ENCODE results near the gene NUP37. TPM values are rescaled to one million over a fixed set of nuclear protein-coding genes. Genes with fewer than 3 reads are reported as not detected.
A peak's percentile ranks its signal among the peaks of the same experiment; 100 is the strongest.
"Not testable (repeated sequence)": the region's sequence is repeated elsewhere in the genome, so short reads cannot be mapped to it uniquely, and the experiment has no call there.

The NUP37 gene
- polyA plus RNA-seq, 5 donors: 28.3 to 45.5 (median 40.0) TPM

DNA sequence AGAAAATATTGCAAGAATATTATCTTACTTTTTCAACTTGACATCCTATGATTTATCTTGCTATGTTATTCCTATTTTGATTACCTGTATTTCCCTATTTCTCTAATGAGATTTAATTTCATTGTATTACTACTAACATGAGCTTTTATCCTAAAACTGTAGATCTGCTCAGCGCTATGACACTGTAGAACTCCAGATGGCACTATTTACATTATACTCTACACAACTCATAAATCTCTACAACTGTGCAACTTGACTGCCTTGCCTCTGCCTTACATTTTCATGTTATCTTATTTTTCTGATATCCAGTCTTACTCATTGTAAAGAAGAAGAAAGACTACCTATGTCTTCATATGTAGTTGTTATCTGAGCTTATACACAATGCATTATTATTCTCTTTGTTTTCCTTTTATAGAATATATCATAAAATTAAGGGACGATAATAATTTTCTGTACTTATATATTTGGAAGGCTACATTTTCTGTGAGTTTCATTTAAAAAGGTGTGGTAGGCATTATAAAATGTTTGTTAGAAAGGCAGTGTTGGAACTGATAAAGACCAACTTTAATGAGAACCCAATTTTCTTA lies 24.1 kb downstream of the NUP37 start:
- peak in 1 of 2 donors; percentile 30 for DNase-seq

DNA sequence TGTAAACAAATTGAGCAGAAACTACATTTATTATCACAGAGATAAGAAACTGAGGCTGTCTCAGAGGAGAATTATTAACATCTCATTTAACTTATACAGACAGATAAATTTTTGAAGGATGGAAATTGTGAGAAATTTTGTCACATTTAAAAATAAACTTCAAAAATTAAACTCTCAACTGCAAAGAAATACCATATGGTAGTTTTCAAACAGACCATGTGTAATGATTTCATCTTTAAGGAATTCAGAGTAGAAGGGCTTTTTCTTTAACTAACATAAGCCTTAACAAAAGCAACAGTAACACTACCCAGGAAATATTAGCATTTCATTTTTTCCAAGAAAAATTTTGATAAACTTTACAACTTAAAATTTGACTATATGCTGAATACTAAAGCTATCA lies 26.6 kb downstream of the NUP37 start:
- no peak for DNase-seq

DNA sequence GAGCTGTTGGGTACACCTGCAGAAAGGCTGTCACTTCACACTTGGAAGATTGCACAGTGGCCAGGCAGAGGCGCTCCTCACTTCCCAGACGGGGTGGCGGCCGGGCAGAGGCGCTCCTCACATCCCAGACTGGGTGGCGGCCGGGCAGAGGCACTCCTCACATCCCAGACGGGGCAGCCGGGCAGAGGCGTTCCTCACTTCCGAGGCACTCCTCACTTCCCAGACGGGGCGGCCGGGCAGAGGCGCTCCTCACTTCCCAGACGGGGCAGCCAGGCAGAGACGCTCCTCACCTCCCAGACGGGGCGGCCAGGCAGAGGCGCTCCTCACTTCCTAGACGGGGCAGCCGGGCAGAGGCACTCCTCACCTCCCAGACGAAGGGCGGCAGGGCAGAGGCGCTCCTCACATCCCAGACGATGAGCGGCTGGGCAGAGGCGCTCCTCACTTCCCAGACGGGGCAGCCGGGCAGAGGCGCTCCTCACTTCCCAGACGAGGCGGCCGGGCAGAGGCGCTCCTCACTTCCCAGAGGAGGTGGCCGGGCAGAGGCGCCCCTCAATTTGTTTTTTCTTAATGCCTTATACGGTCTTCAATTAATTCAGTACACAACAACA lies 30.6 kb downstream of the NUP37 start:
- DNase-seq: not testable (repeated sequence)

DNA sequence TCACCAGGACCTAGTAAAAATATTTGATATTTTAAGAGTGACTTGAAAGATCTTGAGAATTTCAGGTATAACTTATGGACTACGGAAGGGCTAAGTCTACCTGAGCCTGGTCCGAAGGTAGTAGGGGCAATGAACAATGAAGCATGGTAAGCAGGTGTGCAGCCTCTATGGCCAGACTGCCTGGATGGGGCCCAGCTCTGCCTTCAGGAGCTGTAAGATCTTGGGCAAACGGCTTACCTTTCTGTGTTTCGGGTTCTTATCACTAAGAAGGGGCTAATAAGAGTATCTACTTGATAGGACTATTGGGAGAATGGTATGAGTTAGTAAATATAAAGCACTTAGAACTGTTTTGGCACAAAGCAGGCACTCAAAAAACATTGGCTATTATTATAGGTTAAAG lies 39.1 kb downstream of the NUP37 start:
- DNase-seq: no peak

DNA sequence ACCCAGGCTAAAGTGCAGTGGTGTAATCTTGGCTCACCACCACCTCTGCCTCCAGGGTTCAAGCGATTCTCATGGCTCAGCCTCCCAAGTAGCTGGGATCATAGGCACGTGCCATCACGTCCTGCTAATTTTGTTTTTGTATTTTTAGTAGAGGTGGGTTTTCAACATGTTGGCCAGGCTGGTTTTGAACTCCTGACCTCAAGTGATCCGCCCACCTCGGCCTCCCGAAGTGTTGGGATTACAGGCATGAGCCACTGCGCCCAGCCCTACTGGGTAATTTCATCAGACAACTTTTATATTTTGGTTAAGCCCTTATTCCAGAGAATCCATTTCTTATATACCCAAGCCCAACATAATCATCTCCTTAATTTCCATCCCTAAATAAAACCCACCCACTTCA lies 47.8 kb downstream of the NUP37 start:
- DNase-seq: not testable (repeated sequence)

DNA sequence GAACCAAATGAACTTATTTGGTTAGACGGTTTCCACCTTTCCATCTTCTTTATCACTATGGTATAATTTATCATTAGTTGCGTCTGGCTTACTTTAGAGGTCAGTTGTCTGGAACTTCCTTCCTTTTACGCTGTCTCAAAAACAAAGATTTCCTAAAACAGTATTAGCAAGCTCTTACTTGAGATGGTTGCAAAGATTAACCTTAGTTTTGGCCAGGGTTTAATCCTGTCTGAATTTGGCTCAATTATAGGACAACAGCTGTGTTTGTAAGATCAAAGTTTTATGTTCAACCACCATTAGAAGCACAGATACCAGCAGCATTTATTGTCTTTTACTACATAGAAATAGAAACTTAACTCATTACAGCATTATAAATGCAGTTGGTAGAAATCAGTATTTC lies 50.2 kb downstream of the NUP37 start:
- DNase-seq: no peak

DNA sequence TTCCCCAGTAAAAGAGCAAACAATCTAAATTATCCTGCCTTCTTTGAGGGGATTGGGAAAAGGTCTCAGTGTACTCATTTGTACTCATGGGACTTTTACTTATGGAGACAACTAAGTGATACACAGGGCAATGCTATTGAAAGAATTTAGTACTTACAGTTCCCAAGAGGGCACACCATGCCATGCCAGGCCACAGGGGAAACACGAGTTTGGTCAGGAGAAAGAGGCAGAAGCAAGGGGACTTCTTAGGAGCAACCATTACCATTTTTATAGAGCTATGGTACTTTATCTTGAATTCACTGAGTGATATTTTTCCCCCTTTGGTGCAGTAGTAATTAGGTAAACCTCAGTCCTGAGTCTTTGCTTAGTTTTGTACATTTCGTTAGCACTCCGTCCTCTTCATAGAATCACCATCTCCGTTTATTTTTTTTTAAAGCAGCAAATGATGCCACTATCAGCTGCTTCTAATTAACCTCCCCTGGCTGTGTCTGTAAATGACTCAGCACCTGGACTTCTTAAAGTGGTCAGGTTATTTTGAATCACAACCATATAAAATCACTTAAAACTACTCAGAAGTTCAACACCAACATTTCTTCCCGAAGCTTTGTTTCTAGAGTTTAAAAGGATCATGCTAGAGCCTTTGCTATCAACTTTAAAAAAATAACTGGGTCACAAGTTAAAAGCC lies 52.2 kb downstream of the NUP37 start:
- no peak for DNase-seq

DNA sequence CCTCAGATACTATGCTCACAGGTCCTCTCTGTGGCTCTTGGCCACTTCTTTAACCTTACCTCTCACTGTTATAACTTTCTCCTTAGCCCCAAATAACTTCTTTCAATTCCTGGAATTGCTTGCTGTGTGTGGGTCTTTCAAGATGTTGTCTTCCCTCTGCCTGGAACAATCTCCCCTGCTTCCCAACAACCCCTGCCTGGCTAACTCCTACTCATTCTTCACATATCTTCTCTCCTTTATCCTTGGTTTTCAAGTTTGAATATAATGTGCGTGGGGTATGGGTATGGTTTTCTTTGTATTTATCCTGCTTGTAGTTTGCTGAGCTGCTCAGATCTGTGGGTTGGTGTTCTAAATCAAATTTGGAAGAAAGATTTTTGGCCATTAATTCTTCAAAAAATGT lies 55.4 kb downstream of the NUP37 start:
- no peak for DNase-seq

DNA sequence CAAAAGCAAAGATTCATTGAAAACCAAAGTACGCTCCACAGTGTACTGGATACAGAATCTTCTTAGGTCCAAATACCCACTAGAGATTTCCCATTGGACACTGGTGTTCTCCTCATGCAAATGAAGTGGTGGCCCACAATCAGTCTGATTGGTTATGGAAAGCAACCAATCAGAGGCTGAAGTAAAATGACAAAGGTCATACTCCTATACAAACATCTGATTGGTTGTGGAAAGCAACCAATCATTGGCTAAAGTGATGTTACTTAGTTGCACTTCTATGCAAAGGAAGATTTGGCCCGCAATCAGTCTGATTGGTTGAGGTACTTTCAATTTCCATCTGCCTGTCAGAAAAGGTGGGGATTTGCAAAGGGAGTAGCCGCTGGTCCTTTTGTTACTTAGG lies 56.8 kb downstream of the NUP37 start:
- no peak for DNase-seq

DNA sequence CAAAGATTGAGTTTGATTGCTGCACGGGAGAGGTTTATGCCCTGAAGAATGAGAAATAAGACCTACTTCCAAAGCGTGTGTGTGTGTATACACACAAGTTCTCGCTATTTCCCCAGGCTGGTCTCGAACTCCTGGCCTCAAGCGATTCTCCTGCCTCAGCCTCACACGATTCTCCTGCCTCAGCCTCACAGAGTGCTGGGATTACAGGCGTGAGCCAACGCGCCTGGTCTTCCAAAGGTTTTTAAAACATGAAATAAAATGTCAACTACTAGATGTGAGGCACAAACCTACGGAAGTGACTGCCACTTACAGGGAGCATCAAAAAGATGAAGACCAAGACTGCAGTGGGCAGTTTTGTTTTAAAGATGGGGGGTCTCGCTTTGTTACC lies 57.5 kb downstream of the NUP37 start:
- DNase-seq: no peak

DNA sequence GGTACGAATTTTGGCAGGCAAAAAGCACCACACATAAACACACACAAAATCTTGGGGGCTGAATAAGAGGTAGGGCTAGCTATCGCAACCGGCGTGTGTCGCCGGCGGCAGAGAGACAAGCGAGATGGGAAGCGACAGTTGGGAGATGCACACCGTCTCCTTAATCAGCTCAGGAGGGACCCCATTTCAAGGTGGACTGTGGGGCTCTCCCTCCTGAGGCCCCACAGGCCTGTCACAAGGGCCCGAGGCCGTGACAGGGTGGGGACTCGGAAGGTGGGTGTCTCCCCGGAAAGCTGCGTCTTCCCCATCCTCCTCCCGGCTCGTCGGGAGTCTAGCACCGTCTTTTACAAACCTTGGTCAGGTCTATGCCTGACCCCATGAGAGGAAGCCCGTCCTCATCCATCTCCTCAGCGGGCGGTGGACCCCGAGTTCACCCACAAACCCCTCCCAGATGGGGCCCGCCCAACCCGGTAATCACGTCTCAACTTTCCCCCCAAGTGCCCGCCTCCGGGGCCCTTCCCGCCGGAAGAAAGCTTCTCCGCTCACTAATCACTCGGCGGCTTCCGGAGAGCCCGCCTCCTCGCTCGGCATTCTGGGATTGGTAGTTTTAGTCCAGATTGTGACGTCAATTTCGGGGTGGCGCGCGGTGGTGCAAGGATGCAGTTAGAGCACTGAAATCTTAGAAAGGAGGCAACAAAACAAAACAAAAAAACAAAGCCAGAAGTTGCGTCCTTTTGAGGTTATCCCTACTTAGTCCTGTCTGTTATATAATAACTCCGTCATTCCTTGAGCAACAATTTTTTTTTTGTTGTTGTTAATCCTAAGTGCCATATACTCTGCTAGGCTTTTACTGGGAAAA lies 58.1 kb downstream of the NUP37 start, which contains the start of gene WASHC3:
Gene WASHC3, minus strand, starts transcription at position 432 of the 859 bp plus-strand sequence. Its CDS starts 29 bp downstream, at position 403.
- DNase-seq: peak; percentile 93 to 94

DNA sequence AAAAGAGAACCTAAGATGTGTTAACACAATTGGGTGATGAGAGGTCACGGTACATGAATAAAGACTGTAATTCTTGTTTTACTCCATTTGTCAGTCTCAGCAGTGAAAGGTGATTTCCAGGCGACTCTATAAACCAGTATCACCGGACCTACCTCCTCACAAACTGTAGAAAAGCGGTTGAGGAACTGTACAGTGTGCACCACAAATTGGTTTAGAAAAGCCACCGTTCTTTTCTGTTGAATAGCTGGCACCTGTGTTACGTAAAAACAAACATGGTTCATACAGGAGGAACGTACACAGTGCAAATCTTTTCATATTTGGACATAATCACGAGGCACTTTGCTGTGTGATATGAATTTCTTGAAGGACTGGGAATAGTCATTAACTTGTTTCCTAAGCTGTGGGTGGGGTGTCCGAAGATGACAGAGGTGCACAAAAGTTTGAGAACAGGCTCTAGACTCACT lies 58.8 kb downstream of the NUP37 start:
- DNase-seq: peak in 1 of 2 donors; percentile 32

DNA sequence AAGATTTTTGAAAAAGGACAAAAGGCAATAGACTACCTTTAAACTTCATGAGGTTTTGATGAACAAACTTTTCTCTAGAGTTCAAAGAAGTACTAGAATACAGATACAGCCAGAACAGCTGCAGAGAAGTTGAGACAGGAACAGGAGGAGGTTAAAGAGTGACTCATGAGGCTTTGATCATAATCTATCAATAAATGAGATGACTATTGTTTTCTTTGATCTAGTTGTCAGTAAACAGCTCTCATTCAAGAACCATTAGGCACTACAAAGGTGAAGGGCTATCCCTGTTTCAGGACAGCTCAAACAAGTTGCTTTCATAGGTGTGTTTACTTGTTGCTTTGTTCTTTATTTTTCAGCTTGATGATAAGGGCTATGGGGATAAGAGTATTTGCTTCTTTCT lies 60.6 kb downstream of the NUP37 start:
- DNase-seq: no peak

DNA sequence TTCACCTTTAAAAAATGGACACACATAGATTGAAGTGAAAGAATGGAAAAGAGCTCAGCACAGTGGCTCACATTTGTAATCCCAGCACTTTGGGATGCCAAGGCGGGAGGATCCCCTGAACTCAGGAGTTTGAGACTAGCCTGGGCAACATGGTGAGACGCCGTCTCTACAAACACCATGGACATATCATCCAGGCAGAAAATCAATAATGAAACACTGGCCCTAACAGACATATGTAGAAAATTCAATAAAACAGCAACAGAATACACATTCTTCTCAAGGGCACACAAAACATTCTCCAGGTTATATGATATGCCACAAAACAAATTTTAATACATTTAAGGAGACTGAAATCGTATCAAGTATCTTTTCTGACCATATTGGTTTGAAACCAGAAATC lies 65.6 kb downstream of the NUP37 start:
- DNase-seq: no peak

DNA sequence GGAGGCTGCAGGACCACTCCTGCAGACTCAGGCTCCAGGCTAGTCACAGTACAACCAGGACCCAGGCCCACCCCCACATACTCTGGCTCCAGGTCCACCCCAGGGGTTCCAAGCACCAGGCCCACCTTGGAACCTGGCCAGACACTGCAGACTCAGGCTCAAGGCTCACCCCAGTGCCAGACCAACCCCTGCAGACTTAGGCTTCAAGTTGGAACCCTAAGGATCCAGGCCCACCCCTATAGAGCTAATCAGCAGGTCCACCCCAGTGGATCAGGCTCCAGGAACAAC lies 66.9 kb downstream of the NUP37 start:
- no peak for DNase-seq

DNA sequence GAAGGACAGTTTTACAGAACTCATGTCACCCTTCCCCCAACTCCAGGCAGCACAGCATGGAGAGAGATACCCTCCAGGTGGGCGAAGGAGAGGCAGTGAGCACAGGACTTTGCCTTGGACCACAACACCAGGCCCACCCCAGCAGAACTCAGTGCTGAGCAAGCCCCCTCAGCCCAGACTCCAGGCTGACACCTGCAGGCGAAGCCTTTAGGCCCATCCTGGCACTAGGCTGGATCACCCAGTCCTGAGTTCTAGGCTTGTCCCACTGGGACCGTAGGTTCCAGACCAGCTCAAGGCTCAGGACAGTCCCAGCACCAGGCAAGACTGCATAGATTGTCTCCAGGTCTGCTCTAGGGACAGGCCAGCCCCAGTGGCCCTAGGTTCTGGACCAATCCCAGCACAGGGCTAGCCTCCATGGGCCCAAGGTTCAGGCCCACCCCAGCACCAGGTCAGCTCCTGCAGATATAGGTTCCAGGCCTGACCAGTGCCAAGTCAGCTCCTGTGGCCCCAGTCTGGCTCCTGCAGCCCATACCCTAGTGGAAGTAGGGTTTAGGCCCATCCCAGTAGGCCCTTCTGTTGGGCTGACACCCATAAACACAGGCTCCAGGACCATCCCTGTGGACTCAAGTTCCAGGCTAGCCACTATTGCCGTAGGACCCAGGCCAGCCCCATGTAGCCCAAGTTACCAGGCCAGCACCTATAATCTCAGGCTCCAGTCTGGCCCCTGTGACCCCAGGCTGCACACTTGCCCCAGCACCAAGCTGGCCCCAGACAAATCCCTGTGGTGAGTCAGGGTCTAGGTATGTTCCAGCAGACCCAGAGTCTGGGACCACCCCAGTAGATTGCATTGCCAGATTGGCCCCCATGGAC lies 67.5 kb downstream of the NUP37 start:
- no peak for DNase-seq

DNA sequence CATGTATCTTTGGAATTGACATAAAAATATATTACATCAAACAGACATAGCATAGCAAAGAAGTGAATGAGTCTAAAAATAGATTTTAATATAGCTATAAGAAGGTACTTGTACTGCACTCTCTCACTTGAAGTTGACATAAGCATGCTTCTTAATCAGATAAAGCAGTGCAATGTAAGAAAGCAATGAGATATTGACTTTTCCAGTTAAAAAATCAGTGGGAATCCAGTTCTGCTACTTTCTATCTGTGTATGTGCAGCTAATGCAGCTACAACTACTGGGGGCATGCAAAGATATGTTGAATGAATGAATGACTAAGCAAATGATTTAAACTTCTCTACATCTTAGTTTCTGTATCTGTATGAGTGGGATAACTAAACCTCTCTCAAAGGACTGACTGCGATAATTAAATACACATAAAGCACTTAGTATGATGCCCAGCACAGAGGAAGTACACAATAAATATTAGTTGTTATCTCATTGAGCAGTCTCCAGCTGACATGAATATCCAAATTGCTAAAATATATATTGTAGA lies 68.4 kb downstream of the NUP37 start:
- peak in 1 of 2 donors; percentile 6 for DNase-seq

DNA sequence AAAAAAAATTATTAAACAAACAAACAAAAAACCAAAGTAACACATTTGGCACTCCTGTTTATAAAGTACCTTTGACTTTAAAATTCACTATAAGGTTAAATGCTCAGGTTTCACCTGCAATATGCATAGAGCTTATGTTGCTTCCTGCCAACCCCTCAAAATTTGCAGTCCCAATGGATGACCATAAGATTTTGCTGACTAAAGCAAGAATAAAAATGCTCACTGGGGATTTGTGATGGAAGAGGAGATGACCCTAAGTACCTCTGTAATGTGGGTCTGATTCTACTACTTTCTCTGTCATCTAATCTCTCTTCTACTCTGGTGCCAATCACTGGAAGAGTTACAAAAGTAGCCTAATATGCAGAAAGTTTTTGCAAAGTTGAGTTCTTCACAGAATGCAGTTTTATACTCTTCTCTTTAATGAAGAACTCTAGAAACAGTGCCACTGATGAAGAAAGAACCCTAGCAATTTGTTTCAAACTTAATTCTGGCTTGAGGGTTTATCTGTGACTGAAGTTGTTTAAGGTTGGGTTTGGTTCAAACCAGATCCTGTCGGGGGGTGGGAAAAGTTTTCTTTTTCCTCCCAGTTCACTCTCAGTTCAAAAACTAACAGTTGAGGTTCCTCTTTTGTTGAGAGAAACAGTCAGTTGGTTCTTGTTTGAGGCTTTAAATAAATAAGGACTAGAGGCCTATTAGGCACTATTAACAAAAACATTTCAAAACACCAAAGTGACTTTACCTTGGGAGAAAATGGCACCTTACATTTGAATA lies 69.1 kb downstream of the NUP37 start:
- DNase-seq: no peak

DNA sequence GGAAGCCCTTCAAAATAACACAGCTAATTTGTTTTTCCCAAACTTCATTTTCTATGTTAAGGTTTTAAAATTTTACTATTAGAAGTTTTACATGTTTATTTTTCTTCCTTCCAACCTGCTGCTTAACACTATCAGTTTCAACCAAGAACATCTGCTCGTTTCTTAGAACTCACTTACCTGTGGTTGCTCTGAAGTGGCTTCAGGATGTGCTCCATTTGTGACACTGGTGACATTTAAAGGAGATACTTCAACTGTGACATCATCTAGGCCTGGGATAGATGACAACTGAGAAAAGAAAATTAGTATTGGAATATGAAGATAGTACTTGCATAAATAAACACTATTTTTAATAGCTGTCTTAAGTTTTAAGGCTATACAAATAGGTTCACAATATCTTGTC lies 76.0 kb downstream of the NUP37 start:
- DNase-seq: no peak

DNA sequence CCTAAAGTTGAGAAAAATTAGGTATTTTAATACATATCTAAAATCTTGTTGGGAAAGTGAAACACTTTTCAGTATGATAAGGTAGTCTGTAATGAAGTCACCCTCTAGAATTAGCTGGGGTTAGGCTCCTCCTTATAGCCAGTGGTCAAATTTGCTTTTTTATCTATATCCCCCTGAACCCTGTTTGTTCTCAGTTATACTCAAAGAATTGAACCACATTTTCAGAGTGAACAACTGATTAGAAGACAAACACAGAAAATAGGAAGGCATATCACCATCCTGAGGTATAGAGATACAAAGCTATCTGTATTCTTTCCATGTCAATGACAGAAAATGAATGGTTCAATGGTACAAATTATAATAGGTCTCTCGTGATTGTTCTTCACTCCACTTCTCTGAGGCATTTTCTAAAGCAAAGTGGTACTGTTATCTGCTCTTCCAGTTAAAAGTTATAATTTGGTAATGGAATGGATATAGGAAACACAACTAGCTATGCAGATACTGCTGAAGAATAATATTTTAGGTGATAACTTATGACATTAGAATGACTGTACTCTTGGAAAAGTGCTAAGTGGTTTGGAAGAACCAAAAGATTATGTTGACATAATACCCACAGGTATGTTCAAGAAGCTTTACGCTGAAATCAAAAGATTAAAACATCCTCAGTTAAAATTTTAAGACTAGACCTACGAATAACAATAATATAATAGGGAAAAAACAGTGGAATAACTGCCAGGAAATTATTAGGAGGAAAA lies 85.7 kb downstream of the NUP37 start:
- DNase-seq: no peak

Measured in right lung (tissue), 5 donors.